Large intestine (tissue), 3 donors: ENCODE measurements around the gene MYOG. TPM values are rescaled to one million over a fixed set of nuclear protein-coding genes. Genes with fewer than 3 reads are reported as not detected.

Experiments used
- DNase-seq, 2 donors: peaks; one replicate each; pipeline versions ENCODE4 v3.0.0 to v3.0.0-alpha.2; 2013
- H3K27ac ChIP-seq: one replicate; pipeline ENCODE4 v1.5.1; 2013; ENCODE audit warnings: low read length
- H3K27me3 ChIP-seq: 2 replicates; pipeline ENCODE4 v1.6.1; 2013; ENCODE audit warnings: low read length; ENCODE audit not compliant: control insufficient read depth, insufficient read depth
- H3K36me3 ChIP-seq: 2 replicates; pipeline ENCODE4 v1.6.1; 2013; ENCODE audit warnings: low read length; ENCODE audit not compliant: control insufficient read depth, insufficient read depth
- H3K4me1 ChIP-seq: one replicate; pipeline ENCODE4 v1.6.1; 2013; ENCODE audit warnings: low read length; ENCODE audit not compliant: control insufficient read depth, insufficient read depth
- H3K4me3 ChIP-seq: one replicate; pipeline ENCODE4 v1.5.1; 2013; ENCODE audit warnings: low read length
- H3K9me3 ChIP-seq: one replicate; pipeline ENCODE4 v1.6.1; 2013; ENCODE audit warnings: mild to moderate bottlenecking, low read depth, low read length, moderate library complexity; ENCODE audit not compliant: control insufficient read depth
- WGBS: methylation state at CpG from one replicate; pipeline ENCODE4 v1.1.5; 2013; ENCODE audit warnings: low lambda C conversion rate; ENCODE audit not compliant: insufficient coverage; 5-methylcytosine and 5-hydroxymethylcytosine counted together
- polyA plus RNA-seq: library from polyadenylated mRNA; unstranded; fragments of 120-200 nt; gene quantifications from one replicate; pipeline ENCODE4 v1.2.1, GENCODE V29; 2013

MYOG gene
- polyA plus RNA-seq, 1 donor = 0.66 TPM

GRCh38 chr1:203116091-203116820 is 30.4 kb upstream of the MYOG start:
- Histone ChIP-seq H3K27ac (no peak overlapping the region), H3K36me3 (no peaks in the 10 kb centered on the region), H3K4me1 (peaks cover 3% of the 10 kb centered on the region), H3K27me3 (peaks cover 44% of the 10 kb centered on the region), H3K4me3 (no peak overlapping the region), H3K9me3 (no peaks in the 10 kb centered on the region)
- DNase-seq = no peak
- 83% methylated on average over 1 of the region's 10 CpGs for WGBS

- Histone ChIP-seq H3K9me3 (no peaks in the 10 kb centered on the region), H3K4me1 (peaks cover 3% of the 10 kb centered on the region), H3K4me3 (no peak overlapping the region), H3K27me3 (peaks cover 41% of the 10 kb centered on the region), H3K27ac (no peak overlapping the region), H3K36me3 (no peaks in the 10 kb centered on the region)
- 100% methylated on average over 3 of the region's 7 CpGs for WGBS
- DNase-seq = no peak
These were observed 28.4 kb upstream of the MYOG start for GRCh38 chr1:203114202-203114601.

GRCh38 chr1:203113308-203113707 is 27.5 kb upstream of the MYOG start:
- Histone ChIP-seq H3K27ac (no peak overlapping the region), H3K36me3 (no peaks in the 10 kb centered on the region), H3K27me3 (peaks cover 40% of the 10 kb centered on the region), H3K4me3 (no peak overlapping the region), H3K4me1 (peaks cover 3% of the 10 kb centered on the region), H3K9me3 (no peaks in the 10 kb centered on the region)
- 80% methylated on average over 2 of the region's 4 CpGs for WGBS
- DNase-seq = no peak

- Histone ChIP-seq H3K4me3 (no peak overlapping the region), H3K36me3 (no peaks in the 10 kb centered on the region), H3K27ac (no peak overlapping the region), H3K27me3 (peaks cover 35% of the 10 kb centered on the region), H3K9me3 (no peaks in the 10 kb centered on the region), H3K4me1 (peaks cover under 1% of the 10 kb centered on the region)
- no CpG with 5 or more reads among the region's 2 CpGs for WGBS
- no peak for DNase-seq
These were observed 26.7 kb upstream of the MYOG start for GRCh38 chr1:203112475-203112874.

GRCh38 chr1:203104789-203105390 is 19.1 kb upstream of the MYOG start:
- no peaks in the 10 kb centered on the region for H3K4me1 ChIP-seq
- H3K36me3 ChIP-seq = no peaks in the 10 kb centered on the region
- peaks cover 8% of the 10 kb centered on the region for H3K27me3 ChIP-seq
- no peak overlapping the region for H3K27ac ChIP-seq
- DNase-seq = no peak
- no peak overlapping the region for H3K4me3 ChIP-seq
- peaks cover 2% of the 10 kb centered on the region for H3K9me3 ChIP-seq

- 60% methylated on average over 1 of the region's 6 CpGs for WGBS
- DNase-seq = no peak
- H3K27me3 ChIP-seq = peaks cover 10% of the 10 kb centered on the region
These were observed 18.1 kb upstream of the MYOG start for GRCh38 chr1:203103829-203104495.

GRCh38 chr1:203103216-203103615 is 17.4 kb upstream of the MYOG start:
- no peak overlapping the region for H3K4me3 ChIP-seq
- no peaks in the 10 kb centered on the region for H3K4me1 ChIP-seq
- peaks cover 2% of the 10 kb centered on the region for H3K9me3 ChIP-seq
- no CpG with 5 or more reads among the region's 4 CpGs for WGBS
- no peak for DNase-seq
- peaks cover 6% of the 10 kb centered on the region for H3K27me3 ChIP-seq
- no peaks in the 10 kb centered on the region for H3K36me3 ChIP-seq
- H3K27ac ChIP-seq = no peak overlapping the region

More at GRCh38 chr1:203103829-203104495, 18.1 kb upstream of the MYOG start:
- Histone ChIP-seq H3K4me3 (no peak overlapping the region), H3K36me3 (no peaks in the 10 kb centered on the region), H3K27ac (no peak overlapping the region), H3K4me1 (no peaks in the 10 kb centered on the region), H3K9me3 (peaks cover 2% of the 10 kb centered on the region)

- H3K4me3 ChIP-seq = no peak overlapping the region
- peaks cover 2% of the 10 kb centered on the region for H3K9me3 ChIP-seq
- H3K4me1 ChIP-seq = no peaks in the 10 kb centered on the region
- H3K36me3 ChIP-seq = no peaks in the 10 kb centered on the region
- peaks cover 4% of the 10 kb centered on the region for H3K27me3 ChIP-seq
- WGBS = no CpG with 5 or more reads among the region's 6 CpGs
- no peak overlapping the region for H3K27ac ChIP-seq
- no peak for DNase-seq
These were observed 16.2 kb upstream of the MYOG start for GRCh38 chr1:203101813-203102634.

GRCh38 chr1:203100516-203100869 is 14.7 kb upstream of the MYOG start:
- Histone ChIP-seq H3K4me1 (no peaks in the 10 kb centered on the region), H3K4me3 (no peak overlapping the region), H3K27me3 (peaks cover 4% of the 10 kb centered on the region), H3K27ac (no peak overlapping the region), H3K9me3 (peaks cover 2% of the 10 kb centered on the region), H3K36me3 (no peaks in the 10 kb centered on the region)
- no peak for DNase-seq

- Histone ChIP-seq H3K4me1 (no peaks in the 10 kb centered on the region), H3K27me3 (peaks cover 4% of the 10 kb centered on the region), H3K27ac (no peak overlapping the region), H3K36me3 (no peaks in the 10 kb centered on the region), H3K9me3 (peaks cover 2% of the 10 kb centered on the region), H3K4me3 (no peak overlapping the region)
- no CpG with 5 or more reads among the region's 7 CpGs for WGBS
- no peak for DNase-seq
These were observed 14.1 kb upstream of the MYOG start for GRCh38 chr1:203099805-203100515.
